ENCODE data around the gene ARFGAP2. TPM values are rescaled to one million over a fixed set of nuclear protein-coding genes. Genes with fewer than 3 reads are reported as not detected.

ARFGAP2 gene
- total RNA-seq, 6 experiments from 2014 or later: 58.2 to 64.0 (median 61.1) TPM

DNA sequence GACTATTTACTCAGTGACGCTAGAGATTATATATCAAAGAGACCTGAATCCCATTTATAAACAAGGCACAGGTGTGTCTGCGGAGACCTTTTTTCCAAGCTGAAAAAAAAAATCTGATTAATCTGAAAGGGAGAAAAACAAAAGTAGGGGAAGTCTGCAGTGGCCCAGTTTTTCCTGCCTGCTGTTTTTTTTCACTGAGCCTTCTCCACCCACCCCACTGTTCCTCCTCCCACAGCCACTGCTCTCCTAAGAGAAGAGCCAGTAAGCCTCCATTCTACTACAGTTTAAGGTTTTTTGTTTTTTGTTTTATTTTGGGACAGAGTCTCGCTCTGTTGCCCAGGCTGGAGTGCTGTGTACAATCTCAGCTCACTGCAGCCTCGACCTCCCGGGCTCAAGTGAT is 18.4 kb downstream of the ARFGAP2 start:
- Mint-ChIP-seq H3K27ac (peak overlapping the region; percentile 20; the same call in 1 of the 2 replicates), H3K9me3 (no peaks in the 10 kb centered on the region), H3K36me3 (ENCODE audit: low read depth) (no peaks in the 10 kb centered on the region; the same call in 1 of the 2 replicates), H3K27me3 (ENCODE audit: insufficient read depth) (peaks cover 6% of the 10 kb centered on the region), H3K4me1 (ENCODE audit: low read depth) (peaks cover 24% of the 10 kb centered on the region), H3K4me3 (no peak overlapping the region)
- no peak for DNase-seq
- TF ChIP-seq, protein P1, sequence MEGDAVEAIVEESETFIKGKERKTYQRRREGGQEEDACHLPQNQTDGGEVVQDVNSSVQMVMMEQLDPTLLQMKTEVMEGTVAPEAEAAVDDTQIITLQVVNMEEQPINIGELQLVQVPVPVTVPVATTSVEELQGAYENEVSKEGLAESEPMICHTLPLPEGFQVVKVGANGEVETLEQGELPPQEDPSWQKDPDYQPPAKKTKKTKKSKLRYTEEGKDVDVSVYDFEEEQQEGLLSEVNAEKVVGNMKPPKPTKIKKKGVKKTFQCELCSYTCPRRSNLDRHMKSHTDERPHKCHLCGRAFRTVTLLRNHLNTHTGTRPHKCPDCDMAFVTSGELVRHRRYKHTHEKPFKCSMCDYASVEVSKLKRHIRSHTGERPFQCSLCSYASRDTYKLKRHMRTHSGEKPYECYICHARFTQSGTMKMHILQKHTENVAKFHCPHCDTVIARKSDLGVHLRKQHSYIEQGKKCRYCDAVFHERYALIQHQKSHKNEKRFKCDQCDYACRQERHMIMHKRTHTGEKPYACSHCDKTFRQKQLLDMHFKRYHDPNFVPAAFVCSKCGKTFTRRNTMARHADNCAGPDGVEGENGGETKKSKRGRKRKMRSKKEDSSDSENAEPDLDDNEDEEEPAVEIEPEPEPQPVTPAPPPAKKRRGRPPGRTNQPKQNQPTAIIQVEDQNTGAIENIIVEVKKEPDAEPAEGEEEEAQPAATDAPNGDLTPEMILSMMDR (IDR thresholded peaks at IDR 0.05): no peak

DNA sequence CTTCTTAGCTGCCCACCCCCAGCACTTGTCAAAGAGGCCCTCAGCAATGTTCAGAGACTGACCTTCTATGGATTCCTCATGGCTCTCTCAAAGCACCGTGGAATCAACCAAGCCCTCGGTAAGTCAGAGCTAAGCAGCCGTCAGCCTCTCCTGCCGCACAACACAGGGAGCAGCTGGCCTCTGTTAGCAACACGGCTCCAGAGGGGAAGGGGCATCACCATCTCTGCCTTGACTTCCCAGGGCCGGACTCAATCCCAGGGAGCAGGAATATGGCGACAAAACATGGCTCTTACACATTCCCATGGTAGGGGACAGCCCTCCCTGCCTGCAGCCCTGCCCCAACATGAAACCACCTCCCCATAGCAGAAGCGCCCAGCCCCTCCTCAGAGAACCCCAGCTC is 18.9 kb downstream of the ARFGAP2 start:
- TF ChIP-seq, protein P1 (IDR thresholded peaks at IDR 0.05): no peak
- no peaks in the 10 kb centered on the region; the same call in 1 of the 2 replicates for H3K36me3 Mint-ChIP-seq (ENCODE audit: low read depth)
- H3K4me3 Mint-ChIP-seq: no peak overlapping the region
- H3K4me1 Mint-ChIP-seq (ENCODE audit: low read depth): peaks cover 28% of the 10 kb centered on the region
- no peaks in the 10 kb centered on the region for H3K9me3 Mint-ChIP-seq
- H3K27ac Mint-ChIP-seq: no peak overlapping the region
- peaks cover 6% of the 10 kb centered on the region for H3K27me3 Mint-ChIP-seq (ENCODE audit: insufficient read depth)
- DNase-seq: no peak

DNA sequence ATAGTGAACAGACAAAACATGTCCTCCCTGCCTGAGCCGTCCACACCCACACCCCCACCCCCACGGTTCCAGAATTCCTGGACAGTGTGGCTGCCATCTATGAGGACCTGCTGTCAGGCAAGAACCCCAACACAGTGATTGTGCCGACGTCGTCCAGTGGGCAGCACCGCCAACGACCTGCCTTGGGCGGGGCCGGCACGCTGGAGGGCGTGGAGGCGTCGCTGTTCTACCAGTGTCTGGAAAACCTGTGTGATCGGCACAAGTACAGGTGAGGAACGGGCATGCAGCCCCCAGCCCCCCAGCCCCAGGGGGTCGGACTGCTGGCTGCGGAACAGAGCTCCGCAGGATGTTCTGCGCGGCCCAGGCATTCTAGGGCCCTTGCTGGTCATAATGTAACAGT is 19.7 kb downstream of the ARFGAP2 start:
- Mint-ChIP-seq H3K9me3 (no peaks in the 10 kb centered on the region), H3K27me3 (ENCODE audit: insufficient read depth) (peaks cover 3% of the 10 kb centered on the region), H3K4me3 (no peak overlapping the region), H3K4me1 (ENCODE audit: low read depth) (peaks cover 28% of the 10 kb centered on the region), H3K36me3 (ENCODE audit: low read depth) (no peaks in the 10 kb centered on the region; the same call in 1 of the 2 replicates), H3K27ac (no peak overlapping the region)
- no peak for DNase-seq
- TF ChIP-seq, protein P1 (IDR thresholded peaks at IDR 0.05): no peak

DNA sequence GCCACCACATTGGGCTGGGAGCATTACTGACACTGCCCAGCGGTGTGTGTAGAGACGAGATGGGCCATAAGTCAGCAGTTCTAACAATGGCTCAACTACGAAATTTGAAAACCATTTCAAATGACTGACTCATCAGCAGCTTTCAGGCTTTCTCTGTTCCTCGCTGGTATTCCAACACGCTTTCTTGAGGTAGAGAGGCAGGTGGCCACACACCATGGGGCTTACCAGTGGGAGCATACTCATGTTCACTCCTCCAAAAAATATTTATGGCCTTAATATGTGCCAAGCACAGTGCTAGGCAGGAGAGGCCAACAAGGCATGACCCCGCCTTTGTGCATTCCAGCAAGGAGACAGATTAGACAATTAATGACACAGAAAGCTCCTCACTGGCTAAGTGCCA is 20.3 kb downstream of the ARFGAP2 start:
- Mint-ChIP-seq H3K27me3 (ENCODE audit: insufficient read depth) (peaks cover 1% of the 10 kb centered on the region; the same call in 1 of the 2 replicates), H3K36me3 (ENCODE audit: low read depth) (no peaks in the 10 kb centered on the region; the same call in 1 of the 2 replicates), H3K27ac (no peak overlapping the region), H3K9me3 (no peaks in the 10 kb centered on the region), H3K4me3 (no peak overlapping the region), H3K4me1 (ENCODE audit: low read depth) (peaks cover 26% of the 10 kb centered on the region)
- TF ChIP-seq, protein P1 (IDR thresholded peaks at IDR 0.05): no peak
- no peak for DNase-seq

DNA sequence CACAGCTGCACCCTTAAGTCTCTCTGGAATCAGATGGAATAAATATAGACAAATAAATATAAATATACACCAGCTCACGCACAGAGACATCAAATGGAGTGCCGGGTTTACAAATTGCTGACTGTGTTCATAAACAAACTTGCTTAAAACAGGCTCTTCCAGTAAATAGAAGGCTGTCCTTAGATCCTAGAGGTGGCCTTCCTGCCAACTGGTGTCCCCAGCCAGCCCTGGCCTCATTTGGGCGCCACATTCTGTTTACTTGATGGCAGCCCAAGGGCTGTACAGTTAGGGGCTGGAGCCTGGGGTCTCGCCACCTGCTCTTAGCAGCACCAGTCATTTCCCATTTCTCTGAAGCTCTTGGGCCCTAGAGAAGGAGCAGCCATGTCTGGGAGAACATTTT is 20.8 kb downstream of the ARFGAP2 start:
- TF ChIP-seq, protein P1 (IDR thresholded peaks at IDR 0.05): no peak
- Mint-ChIP-seq H3K36me3 (ENCODE audit: low read depth) (no peaks in the 10 kb centered on the region; the same call in 1 of the 2 replicates), H3K27me3 (ENCODE audit: insufficient read depth) (peaks cover 1% of the 10 kb centered on the region; the same call in 1 of the 2 replicates), H3K9me3 (no peaks in the 10 kb centered on the region), H3K4me1 (ENCODE audit: low read depth) (peaks cover 26% of the 10 kb centered on the region), H3K27ac (no peak overlapping the region), H3K4me3 (no peak overlapping the region)
- DNase-seq: no peak

Measured in HFFc6 (cell line).